Right forelimb (tissue), 1 donor: ENCODE results near the gene AMMECR1.
"Not testable (repeated sequence)": the region's sequence is repeated elsewhere in the genome, so short reads cannot be mapped to it uniquely, and the experiment has no call there.

Experiments
- DNase-seq: peaks from one replicate; pipeline ENCODE4 v3.0.0-alpha.2; 2018

AMMECR1 gene

DNA sequence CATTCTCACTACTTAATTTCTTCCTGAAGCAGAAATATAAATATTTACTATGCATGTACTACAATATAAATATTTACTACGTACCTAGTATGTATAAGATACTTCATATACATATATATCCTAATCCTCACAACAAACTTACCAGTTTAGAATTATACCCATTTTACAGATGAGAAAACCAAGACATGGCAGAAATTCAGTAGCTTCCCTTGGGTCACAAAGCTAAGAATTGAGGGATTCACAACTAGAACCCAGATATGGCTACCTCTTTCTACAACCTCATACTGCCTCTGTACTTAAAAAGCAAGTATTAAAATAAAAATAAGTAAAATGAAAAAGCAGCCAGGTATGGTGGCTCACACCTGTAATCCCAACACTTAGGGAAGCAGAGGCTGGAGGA lies 65.9 kb downstream of the AMMECR1 start:
- no peak for DNase-seq

DNA sequence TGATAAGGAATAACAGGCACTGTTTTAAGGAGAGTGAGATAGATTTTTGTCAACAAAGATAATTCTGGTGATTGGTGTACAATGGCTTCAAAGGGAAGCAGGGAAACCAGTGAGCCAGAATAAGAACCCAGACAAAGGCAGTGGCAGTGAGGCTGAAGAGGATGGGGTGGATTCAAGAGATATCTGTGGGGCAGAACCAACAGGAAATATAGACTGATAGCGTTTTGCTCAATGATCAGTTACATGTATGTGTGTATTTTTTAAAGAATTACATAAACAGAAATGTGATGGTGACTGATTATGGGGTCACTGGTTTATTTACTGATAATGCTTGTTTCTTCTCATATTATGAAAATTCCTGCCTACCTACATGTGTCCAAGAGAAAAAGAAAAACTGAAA lies 66.4 kb downstream of the AMMECR1 start:
- no peak for DNase-seq

DNA sequence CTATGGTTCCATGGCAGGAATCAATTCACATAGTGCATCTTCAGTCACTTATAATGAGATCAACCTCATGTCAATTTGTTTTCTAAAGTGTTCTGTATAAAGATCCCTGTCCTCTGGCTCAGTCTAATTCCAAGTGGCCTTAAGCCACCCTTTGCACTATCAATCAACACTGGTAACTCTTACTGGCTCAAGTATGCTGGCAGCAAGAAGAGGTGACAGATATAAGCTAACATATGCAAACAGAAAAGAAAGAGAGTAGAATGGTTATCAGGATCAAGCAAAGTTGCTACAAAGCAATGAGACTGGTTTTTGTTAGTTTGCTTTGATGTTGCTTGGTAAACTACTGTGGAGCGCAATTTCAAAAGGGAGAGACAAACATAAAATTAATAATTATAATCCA lies 67.0 kb downstream of the AMMECR1 start:
- DNase-seq: no peak

DNA sequence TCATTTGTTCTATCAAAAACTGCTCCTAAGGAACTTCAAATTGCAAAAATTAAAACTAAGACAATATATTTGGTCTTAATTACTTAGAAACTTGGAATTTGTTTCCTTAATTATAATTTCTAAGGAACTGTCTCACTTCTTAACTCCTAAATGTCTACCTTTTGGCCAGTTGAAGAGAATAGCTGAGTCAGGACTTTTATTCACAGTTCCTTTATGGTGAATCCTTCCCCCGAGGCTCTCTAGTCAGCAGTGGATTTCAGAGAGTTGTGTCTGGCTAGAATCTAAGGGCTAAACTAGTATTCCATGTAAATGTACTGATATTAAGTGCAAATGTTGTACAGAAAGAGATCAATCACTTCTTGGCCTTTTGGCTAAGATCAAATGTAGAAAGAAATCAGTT lies 69.3 kb downstream of the AMMECR1 start:
- no peak for DNase-seq

DNA sequence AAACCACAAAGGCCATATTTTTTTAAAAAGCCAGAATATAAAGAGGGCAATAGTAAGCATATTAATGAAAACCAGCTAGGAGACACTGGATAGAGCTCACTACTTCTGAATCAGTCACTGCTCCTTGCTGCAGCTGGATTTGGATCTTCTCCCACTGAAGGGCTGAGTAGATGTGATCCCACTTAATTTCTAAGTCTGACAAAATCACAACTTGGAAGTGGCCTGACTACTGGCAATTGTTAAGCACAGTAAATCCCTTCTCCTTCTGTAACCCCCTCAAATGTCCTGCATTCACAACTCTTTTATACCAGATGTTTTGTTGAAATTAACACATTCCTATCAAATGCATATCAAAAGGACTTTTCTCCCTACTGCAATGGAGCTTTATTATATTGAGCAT lies 72.9 kb downstream of the AMMECR1 start:
- no peak for DNase-seq

DNA sequence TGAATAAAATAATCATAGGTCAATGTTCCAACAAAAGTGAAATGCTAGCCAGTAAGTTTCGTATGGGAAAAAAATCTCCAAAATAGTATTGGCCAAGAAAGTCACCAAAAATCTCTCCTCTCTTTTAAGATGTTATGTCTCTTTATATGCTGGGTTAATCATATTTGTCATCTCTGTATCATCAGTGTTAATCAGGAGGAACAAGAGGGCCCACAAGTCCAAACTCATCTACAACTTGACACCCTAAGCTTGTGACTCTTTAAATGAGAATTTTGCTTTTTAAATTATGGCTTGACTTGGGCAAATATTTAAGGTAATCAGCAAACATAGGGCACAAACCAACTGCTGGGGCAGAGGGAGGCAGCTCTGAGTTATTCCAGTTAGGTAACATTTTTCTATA lies 75.5 kb downstream of the AMMECR1 start:
- no peak for DNase-seq

DNA sequence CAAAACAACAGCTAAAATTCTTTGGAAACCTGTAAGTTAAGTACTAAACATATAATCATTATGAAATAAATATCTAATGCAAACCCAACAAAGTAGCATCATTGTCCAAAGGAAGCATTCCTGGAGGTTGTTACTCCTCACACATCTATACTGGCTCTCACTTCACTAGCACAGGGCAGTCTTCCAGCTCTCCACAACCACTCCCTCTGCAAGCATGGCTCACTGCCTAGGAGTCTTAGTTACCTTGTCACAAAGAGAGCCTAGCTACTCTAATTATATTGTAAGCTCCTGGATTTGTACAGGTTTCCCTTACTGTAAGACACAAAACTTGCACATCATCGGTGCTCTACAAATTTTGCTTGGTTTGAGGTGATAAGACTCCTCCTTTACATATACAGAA lies 76.1 kb downstream of the AMMECR1 start:
- peak; percentile 47 for DNase-seq

DNA sequence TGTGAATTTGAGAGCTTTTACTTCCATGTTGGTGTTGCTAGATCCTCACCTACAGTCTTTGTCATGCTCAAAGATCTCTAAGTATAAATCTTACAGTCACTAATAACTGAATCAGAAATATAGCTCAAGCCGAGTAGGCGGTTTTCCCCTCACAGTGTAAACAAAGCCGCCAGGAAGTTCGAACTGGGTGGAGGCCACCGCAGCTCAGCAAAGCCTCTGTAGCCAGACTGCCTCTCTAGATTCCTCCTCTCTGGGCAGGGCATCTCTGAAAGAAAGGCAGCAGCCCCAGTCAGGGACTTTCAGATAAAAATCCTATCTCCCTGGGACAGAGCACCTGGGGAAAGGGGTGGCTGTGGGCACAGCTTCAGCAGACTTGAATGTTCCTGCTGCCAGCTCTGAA lies 79.6 kb downstream of the AMMECR1 start:
- DNase-seq: not testable (repeated sequence)

DNA sequence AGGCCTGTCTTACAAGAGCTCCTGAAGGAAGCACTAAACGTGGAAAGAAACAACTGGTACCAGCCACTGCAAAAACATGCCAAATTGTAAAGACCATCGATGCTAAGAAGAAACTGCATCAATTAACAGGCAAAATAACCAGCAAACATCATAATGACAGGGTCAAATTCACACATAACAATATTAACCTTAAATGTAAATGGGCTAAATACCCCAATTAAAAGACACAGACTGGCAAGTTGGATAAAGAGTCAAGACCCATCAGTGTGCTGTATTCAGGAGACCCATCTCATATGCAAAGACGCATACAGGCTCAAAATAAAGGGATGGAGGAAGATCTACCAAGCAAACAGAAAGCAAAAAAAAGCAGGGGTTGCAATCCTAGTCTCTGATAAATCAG lies 86.4 kb downstream of the AMMECR1 start:
- not testable (repeated sequence) for DNase-seq

DNA sequence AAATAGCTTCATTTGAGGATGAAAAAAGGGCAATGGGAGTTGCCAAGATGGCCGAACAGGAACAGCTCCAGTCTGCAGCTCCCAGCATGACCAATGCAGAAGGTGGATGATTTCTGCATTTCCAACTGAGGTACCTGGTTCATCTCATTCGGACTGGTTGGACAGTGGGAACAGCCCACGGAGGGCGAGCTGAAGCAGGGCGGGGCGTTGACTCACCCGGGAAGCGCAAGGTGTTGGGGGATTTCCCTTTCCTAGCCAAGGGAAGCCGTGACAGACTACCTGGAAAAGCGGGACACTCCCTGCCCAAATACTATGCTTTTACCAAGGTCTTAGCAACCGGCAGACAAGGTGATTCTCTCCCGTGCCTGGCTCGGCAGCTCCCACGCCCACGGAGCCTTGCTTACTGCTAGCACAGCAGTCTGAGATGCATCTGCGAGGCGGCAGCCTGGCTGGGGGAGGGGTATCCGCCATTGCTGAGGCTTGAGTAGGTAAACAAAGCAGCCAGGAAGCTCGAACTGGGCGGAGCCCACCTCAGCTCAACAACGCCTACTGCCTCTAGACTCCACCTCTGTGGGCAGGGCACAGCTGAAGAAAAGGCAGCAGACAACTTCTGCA lies 88.3 kb downstream of the AMMECR1 start:
- DNase-seq: not testable (repeated sequence)

DNA sequence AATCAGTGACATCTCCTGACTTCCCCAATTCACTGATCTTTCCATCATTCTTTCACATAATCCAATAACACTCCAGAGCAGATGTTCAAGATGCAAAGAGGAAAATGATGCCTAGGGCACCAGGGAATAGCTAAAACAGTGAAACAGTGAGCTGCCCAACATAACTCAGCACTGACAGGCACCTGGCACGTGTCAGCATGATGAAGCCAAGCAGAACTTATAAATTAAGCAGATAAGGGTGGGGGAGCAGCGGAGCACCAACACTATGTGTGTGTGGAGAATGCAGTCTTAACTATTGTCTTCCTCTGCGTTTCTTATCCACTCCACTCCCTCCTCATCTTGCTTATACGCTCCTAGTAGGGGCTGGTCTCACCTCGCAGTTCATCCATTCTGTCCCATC lies 89.4 kb downstream of the AMMECR1 start:
- DNase-seq: no peak

DNA sequence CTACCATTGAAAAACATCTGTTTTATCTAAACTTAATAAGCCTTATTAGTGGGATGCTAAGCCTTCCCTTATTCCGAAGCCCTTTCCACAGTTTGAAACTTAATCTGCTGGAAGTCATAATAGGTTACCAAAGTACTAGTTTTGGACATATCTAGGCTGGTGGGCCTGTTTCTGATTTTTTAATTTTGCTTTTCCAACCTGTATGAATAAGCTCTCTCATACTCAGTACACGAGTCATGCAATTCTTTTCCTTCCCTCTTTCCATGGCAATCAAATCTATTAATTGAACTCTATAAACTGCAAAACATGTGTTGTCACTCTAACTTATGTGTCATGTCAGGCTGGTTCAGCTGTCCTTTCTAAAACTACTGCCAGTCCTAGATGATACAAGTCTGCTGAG lies 91.0 kb downstream of the AMMECR1 start:
- DNase-seq: no peak

DNA sequence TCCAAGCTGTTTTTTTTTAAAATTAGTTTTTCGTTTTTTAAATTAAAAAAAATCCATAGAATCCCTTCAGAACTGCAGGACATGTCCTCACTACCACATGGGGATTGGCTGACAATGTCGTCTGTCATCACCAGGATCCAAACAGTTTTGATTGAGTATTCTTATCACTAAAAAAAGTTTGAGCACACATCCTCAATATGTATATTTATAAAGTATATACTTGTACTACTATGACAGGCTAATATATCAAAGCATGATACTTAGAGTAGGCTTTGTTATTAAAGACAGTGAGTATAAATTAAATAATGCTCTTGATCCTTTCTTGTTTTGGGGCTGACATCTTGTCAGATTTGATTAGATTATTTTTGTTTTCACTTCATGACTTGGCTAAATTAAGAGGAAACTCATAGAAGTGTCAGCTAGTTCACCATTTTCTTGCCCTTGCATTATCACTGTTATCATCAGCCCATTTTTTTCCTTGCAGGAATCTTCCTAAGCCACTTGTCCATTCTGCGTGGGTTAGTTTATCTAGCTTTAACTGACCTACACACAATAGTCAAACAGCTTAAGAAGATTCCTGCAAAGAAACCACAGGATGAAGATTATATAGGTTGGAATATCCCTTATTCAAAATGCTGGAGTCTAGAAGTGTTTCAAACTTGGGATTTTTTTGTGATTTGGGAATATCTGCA lies 92.8 kb downstream of the AMMECR1 start:
- no peak for DNase-seq

DNA sequence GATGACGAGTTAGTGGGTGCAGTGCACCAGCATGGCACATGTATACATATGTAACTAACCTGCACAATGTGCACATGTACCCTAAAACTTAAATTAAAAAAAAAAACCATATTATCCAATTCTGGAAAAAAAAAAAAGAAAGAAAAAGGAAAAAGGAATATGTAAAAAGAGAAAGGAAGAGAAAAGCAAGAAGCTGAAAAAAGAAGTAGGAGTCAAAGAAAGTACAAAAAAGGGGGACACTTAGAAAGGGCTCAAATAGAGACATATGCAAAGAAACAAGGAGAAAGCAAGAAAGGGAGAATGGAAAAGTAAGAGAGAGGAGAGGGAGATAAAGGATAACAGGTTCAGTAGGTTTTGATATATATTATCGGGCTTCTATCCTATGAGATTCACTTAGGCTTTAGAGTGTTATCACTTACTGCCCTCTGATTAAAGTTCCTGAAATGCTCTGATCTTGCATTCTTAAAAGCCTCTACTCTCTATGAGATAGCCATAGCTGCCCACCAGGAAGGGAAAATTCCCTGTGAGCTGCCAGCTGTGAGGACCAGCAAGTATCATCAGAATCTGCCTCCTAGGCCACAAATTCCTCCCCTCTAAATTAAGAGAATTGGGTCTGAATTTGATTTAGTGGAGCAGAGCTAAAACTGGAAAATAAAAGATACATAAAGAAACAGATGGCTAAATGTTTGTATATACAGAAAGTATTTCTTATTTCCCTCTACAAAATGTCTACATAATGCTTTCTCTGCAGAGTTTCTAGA lies 95.2 kb downstream of the AMMECR1 start:
- DNase-seq: no peak

DNA sequence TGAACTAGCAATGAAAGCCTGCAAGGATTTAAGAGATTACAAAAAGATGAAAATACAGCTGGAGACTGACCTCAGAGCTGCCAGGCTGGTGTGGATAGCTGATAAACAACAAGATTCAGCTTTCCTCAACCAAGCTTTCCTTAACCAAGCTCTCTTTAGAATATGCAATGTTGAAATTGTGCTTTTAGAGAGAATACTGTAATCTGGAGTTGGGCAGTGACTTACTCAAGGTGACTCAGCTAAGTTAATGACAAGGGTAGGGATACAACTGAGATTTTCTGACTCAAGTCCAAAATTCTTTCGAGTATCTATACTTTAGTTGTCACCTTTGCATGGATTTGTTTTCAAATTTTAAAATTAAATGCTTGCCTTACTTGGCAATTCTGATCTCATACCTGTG lies 98.0 kb downstream of the AMMECR1 start:
- DNase-seq: no peak

DNA sequence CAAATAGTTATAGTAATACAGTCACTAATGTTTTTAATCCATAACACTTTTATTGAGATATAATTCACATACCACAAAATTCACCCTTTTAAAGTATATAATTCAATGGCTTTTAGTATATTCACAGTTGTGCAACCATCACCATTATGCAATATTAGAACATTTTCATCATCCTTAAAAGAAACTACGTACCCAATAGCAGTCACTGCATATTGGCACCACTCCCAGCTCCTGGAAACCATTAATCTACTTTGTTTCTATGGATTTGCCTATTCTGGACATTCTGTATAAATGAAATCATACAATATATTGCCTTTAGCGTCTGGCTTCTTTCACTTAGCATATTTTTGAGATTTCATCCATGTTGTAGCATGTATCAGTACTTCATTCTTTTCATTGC lies 99.3 kb downstream of the AMMECR1 start:
- no peak for DNase-seq

DNA sequence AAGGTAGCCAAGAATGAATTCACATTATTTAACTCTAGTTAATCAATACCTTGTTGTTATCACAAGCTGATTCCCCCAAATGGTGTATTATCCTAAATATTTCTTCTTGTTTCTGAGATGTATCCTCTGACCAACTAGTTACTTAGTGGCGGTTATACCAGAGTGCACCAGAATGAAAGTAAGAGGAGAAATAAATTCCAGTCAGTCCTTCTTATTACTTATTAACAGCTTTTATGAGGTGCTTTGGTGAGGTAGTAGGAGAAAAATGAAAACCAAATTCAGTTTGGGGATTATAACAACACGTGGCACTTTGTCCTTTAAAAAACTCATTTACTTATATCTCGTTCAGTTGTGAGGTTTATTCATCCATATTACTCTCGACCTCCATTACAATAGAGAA lies 101.9 kb downstream of the AMMECR1 start:
- DNase-seq: no peak

DNA sequence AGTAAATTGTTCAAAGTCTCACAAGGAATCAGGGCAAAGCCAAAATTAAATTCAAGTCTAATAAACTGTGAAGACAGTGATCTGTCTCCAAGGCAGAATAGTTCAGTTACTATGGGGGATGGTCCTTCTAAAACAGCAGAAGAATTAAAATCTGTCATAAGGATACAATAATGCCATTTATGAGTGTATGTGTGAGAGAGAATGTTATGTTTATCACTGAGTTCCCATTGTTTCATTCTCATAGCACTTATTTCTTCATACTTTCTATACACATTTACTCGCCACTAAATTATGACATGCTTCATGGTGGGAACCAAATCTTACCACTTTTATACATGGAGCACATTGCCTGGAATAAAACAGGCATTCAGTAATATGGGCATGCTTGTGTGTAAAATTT lies 102.5 kb downstream of the AMMECR1 start:
- DNase-seq: no peak

DNA sequence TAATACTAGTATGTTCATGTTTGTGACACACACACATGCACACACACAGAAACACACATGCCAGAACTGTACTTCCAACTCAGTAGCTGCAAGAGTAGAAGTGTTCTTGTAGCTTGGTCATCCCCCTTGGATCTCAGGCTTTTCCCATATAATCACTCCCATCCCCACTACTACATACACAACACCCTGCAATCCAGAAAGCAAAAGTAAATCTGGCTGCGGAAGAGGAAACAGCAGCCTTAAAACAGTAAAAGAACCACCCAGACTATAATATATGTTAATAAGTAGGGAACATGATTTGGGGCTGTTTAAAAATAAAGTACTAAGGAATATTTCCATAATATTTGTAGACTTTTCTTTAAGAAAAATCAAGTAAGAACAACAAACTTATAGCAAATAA lies 103.2 kb downstream of the AMMECR1 start:
- DNase-seq: no peak

DNA sequence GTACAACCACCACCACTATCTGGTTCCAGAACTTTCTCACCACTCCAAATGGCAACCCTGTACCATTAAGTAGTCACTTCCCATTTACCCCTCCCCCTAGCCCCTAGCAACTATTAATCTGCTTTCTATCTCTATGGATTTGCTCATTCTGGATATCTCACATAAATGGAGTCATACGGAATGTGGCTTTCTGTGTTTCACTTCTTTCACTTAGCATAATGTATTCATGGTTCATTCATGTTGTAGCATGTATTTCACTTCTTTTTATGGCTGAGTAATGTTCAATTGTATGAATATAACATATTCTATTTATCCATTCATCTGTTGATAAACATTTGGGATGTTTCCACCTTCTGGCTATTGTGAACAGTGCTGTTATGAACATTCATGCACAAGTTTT lies 104.7 kb downstream of the AMMECR1 start:
- DNase-seq: no peak

DNA sequence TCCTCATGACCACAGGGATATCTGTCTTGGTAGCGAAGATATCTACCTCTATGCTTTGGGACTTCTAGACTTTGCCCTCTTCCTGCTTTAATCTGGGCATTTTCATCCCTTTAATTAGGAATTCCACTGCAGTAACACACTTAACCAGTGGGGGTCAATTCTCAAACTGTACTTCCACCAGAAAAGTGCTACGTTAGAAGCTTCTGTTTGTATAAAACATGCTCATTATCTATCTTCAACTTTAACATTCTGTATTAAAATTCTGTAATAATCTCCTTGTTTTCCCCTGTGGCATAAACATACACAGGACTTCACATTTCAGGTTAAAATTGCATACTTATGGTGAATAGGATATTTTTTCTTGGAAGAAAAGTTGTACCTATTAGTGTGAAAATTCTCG lies 105.6 kb downstream of the AMMECR1 start:
- DNase-seq: no peak

DNA sequence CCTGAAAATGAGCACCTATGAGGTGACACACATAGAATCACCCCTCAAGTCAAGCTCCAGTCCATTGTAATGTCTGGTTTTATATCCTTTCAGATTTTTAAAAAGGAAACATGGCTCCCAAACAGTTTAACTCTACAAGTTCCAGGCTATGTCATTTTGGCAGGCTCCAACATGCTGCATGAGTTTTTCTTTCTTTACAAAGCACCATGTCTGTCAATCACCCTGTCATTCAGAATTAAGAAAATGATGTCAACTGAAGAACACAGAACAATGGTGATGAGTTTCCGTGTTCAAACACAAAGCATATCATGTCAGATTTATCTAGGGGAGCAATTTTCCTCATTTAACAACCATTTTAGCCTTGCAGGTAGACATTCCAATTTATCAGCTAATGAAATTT lies 106.5 kb downstream of the AMMECR1 start:
- DNase-seq: no peak

DNA sequence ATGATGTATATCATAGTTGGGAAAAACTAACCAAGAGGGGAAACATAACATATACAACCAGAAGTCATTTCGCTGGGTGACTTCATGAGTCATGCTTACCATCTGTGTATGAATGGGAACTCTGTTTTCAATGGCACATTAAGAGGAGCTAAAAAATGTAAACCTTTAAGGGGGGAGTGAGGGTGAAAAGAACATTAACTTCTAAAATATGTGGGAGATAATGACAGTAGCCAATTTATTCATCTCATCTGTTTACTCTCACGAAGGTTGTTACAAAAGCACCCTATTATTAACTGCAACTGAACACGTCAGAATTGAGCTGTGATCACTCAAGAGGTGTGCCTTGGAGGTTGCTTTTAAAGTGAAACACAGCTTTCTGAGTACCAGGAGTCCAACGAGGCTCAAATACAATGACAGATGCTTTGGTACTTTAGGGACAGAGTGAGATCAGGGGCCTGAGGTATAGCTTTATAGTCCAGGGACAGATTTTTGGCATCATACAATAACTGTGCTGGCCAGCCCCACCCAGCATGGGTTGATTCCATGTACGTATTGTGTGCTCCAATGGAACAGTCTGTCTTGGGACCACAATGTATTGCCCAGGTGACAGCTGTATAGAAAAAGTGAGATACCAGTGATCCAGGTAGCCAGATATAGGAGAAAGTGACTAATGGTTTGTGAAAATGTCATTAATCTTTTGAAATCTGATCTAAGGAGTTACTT lies 107.3 kb downstream of the AMMECR1 start:
- DNase-seq: no peak

DNA sequence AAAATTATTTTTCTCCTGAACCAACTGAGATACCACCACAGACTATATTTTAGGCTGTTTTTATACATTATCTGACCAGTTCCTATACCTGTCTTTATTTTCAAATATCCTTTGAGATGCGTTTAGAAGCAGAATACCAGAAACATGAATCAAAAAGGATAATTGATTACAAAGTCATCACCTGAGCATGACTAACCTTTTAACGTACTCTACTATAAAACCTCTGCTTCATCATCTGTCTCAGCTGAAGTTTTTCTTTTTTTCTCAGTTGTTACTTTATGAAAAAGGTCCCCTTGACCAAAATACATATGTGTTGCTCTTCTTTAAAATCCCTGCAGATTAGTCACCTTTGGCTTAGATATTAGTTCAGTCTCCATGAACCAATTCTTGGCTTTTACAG lies 109.8 kb downstream of the AMMECR1 start:
- DNase-seq: no peak
